ENCODE data around the gene LCAT.

DNA sequence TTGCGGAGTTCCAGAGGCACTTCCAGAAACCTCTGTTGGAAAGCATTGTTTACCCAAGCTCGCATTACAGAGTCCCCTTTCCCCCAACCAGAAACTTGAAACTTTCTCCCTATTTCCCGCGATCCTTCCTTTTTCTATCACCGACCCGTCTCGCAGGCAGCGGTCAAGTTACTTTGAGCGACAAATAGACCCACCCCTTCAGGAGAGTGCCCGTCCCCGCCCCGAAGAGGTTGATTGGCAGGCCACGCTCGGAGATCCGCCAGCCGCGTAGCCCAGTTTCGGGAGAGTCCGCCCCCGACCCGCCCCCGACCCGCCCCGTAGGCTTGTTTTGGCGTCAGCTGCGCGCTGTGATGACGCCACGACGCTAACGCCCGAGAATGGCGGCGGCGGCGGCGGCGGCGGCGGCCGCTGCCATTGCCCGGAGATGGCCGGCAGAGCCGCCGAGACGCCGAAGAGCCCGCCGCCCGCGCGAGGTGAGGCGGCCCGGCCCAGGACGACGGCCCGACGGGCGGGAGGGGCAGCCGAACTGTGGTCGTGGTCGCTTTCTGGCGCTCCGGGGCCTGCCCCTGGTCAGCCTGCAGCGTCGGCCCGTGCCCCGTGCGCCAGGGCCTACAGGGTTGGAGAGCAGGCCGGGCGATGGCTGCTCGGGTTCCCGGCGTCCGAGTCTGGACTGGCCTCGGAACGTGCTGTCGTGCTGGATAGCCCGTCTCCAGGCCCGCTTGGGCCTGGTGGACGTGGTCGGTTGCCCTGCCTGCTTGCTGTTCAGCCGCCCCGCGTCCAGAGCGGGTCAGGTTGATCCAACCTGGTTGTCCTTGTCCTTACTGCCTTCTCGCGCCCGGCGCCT lies 50.8 kb downstream of the LCAT start, which contains the start of gene PSKH1:
- TF ChIP-seq POLR2AphosphoS5 (IDR thresholded peaks at IDR 0.05; ENCODE audit: borderline replicate concordance, low read depth, low read length) (peak; percentile 60; the same call in 1 of the 2 replicates), EZH2 (IDR thresholded peaks at IDR 0.05) (no peak)
